Uterus (tissue), 4 donors: ENCODE data around the gene DNMBP. TPM values are rescaled to one million over a fixed set of nuclear protein-coding genes. Genes with fewer than 3 reads are reported as not detected.
"Not testable (repeated sequence)": the region's sequence is repeated elsewhere in the genome, so short reads cannot be mapped to it uniquely, and the experiment has no call there.

Experiments used
- DNase-seq, 2 donors: peaks; one replicate each; pipeline ENCODE4 v3.0.0-alpha.2; 2019 to 2020
- H3K27ac ChIP-seq, 2 donors: fragments of 200-600 bp; sonication (generic); 1 replicate in 1 of 2; 2 replicates in 1 of 2; pipeline ENCODE4 v1.5.1; 2016 to 2018
- H3K27me3 ChIP-seq, 2 donors: fragments of 200-600 bp; sonication (generic); one replicate each; pipeline ENCODE4 v1.5.1; 2018 to 2019; ENCODE audit warnings: control low read depth in 1 of 2
- H3K36me3 ChIP-seq, 2 donors: fragments of 200-600 bp; sonication (generic); one replicate each; pipeline ENCODE4 v1.5.1; 2019; ENCODE audit warnings: control low read depth in 1 of 2
- H3K4me1 ChIP-seq, 2 donors: fragments of 200-600 bp; sonication (generic); one replicate each; pipeline ENCODE4 v1.5.1; 2018 to 2019; ENCODE audit warnings: control low read depth in 1 of 2
- H3K4me3 ChIP-seq, 2 donors: fragments of 200-600 bp; sonication (generic); 1 replicate in 1 of 2; 2 replicates in 1 of 2; pipeline ENCODE4 v1.5.1; 2018 to 2019; ENCODE audit warnings: mild to moderate bottlenecking in 1 of 2
- H3K9me3 ChIP-seq, 2 donors: fragments of 200-600 bp; sonication (generic); one replicate each; pipeline ENCODE4 v1.5.1; 2019; ENCODE audit warnings: control low read depth in 1 of 2
- CTCF ChIP-seq, 4 experiments: fragments of 200-600 bp in 2 of 4; fragments of 450-650 bp in 2 of 4; sonication (generic) in 2 of 4; IDR thresholded peaks; one replicate each; pipeline ENCODE4 v1.5.1; 2016 to 2019; ENCODE audit warnings: antibody characterized with exemption in 4 of 4, mild to moderate bottlenecking in 2 of 4, moderate library complexity in 1 of 4
- POLR2A ChIP-seq, 2 donors: fragments of 450-650 bp; IDR thresholded peaks; one replicate each; pipeline ENCODE4 v1.6.1; 2016; ENCODE audit warnings: antibody characterized with exemption in 2 of 2, mild to moderate bottlenecking in 1 of 2, moderate library complexity in 1 of 2
- intact Hi-C: fragments of 100-400 bp; cut with DNase I; formaldehyde crosslinking; loops from one replicate; pipeline ENCODE4 v1.15.1; 2023; ENCODE audit warnings: low total_unique reads
- total RNA-seq, 4 donors: library from RNA; depleted of rRNA in 3 of 4; stranded (reverse); fragments of >200 nt in 3 of 4; gene quantifications; one replicate each; pipeline versions ENCODE4 v1.1.0 to v1.2.4, GENCODE V29; 2014 to 2023
- donor health status: DM: yes; HTN: yes; CAD: no.

The DNMBP gene
- total RNA-seq, 4 donors from 2014 or later, result 5.9 to 34.9 (median 22.4) TPM

- intact Hi-C loops, result no loop called here
- H3K4me3 ChIP-seq, result no peak overlapping the region
- no peaks in the 10 kb centered on the region for H3K4me1 ChIP-seq
- H3K27ac ChIP-seq, result no peak overlapping the region
- no peaks in the 10 kb centered on the region for H3K27me3 ChIP-seq
- DNase-seq, result no peak
- no peaks in the 10 kb centered on the region for H3K9me3 ChIP-seq
- H3K36me3 ChIP-seq, result no peaks in the 10 kb centered on the region
- TF ChIP-seq POLR2A (IDR thresholded peaks at IDR 0.05), result no peak
- TF ChIP-seq CTCF (IDR thresholded peaks at IDR 0.05), result no peak
Observed at GRCh38 chr10:99873846-99874245, 135.9 kb downstream of the DNMBP start.

GRCh38 chr10:99872367-99873162 is 137.2 kb downstream of the DNMBP start:
- no peaks in the 10 kb centered on the region for H3K4me1 ChIP-seq
- no peak overlapping the region for H3K27ac ChIP-seq
- H3K4me3 ChIP-seq, result no peak overlapping the region
- H3K9me3 ChIP-seq, result no peaks in the 10 kb centered on the region
- no peak for DNase-seq
- intact Hi-C loops, result no loop called here
- no peaks in the 10 kb centered on the region for H3K36me3 ChIP-seq
- no peak for TF ChIP-seq POLR2A (IDR thresholded peaks at IDR 0.05)
- no peak for TF ChIP-seq CTCF (IDR thresholded peaks at IDR 0.05)
- no peaks in the 10 kb centered on the region for H3K27me3 ChIP-seq

- Histone ChIP-seq H3K9me3 (no peaks in the 10 kb centered on the region), H3K4me3 (no peak overlapping the region), H3K36me3 (no peaks in the 10 kb centered on the region), H3K27ac (no peak overlapping the region), H3K4me1 (no peaks in the 10 kb centered on the region), H3K27me3 (no peaks in the 10 kb centered on the region)
- DNase-seq, result no peak
- TF ChIP-seq POLR2A (IDR thresholded peaks at IDR 0.05) (no peak), CTCF (IDR thresholded peaks at IDR 0.05) (no peak)
- intact Hi-C loops, result no loop called here
Observed at GRCh38 chr10:99870123-99870730, 139.5 kb downstream of the DNMBP start.

GRCh38 chr10:99869581-99870122 is 140.1 kb downstream of the DNMBP start:
- H3K27ac ChIP-seq, result no peak overlapping the region
- no peak overlapping the region for H3K4me3 ChIP-seq
- H3K4me1 ChIP-seq, result no peaks in the 10 kb centered on the region
- no peaks in the 10 kb centered on the region for H3K36me3 ChIP-seq
- intact Hi-C loops, result no loop called here
- no peak for DNase-seq
- TF ChIP-seq CTCF (IDR thresholded peaks at IDR 0.05), result no peak
- TF ChIP-seq POLR2A (IDR thresholded peaks at IDR 0.05), result no peak
- no peaks in the 10 kb centered on the region for H3K27me3 ChIP-seq
- no peaks in the 10 kb centered on the region for H3K9me3 ChIP-seq

GRCh38 chr10:99867250-99867649 is 142.5 kb downstream of the DNMBP start:
- H3K36me3 ChIP-seq, DNase-seq, intact Hi-C loops: not testable (repeated sequence)

GRCh38 chr10:99863535-99864240 is 146.1 kb downstream of the DNMBP start:
- intact Hi-C loops, DNase-seq: not testable (repeated sequence)

More at GRCh38 chr10:99867250-99867649, 142.5 kb downstream of the DNMBP start:
- H3K9me3 ChIP-seq, H3K4me1 ChIP-seq, H3K4me3 ChIP-seq, H3K27me3 ChIP-seq, H3K27ac ChIP-seq: not testable (repeated sequence)

More at GRCh38 chr10:99863535-99864240, 146.1 kb downstream of the DNMBP start:
- H3K4me3 ChIP-seq, H3K27ac ChIP-seq, H3K27me3 ChIP-seq, H3K36me3 ChIP-seq, H3K9me3 ChIP-seq, H3K4me1 ChIP-seq: not testable (repeated sequence)
